Heart right ventricle (tissue), 16 donors: ENCODE data around the gene PLB1. TPM values are rescaled to one million over a fixed set of nuclear protein-coding genes. Genes with fewer than 3 reads are reported as not detected.

Experiments
- ATAC-seq, 8 donors: fragments of 200-7000 bp; cut with Tn5 transposase; one replicate each; pipeline ENCODE4 v1.9.1; 2020; ENCODE audit warnings: mild to moderate bottlenecking in 8 of 8, moderate library complexity in 8 of 8, moderate number of reproducible peaks in 1 of 8
- DNase-seq, 2 donors: peaks; one replicate each; pipeline ENCODE4 v3.0.0-alpha.2; 2020
- H3K27ac ChIP-seq, 10 donors: fragments of 200-600 bp; sonication (generic) in 2 of 10; one replicate each; pipeline versions ENCODE4 v1.5.0 to v1.8.0; 2020 to 2022; ENCODE audit warnings: mild to moderate bottlenecking in 3 of 10
- H3K27me3 ChIP-seq, 7 donors: fragments of 200-600 bp; one replicate each; pipeline ENCODE4 v1.8.0; 2021 to 2022; ENCODE audit warnings: mild to moderate bottlenecking in 2 of 7
- H3K36me3 ChIP-seq, 9 donors: fragments of 200-600 bp; sonication (generic) in 1 of 9; one replicate each; pipeline versions ENCODE4 v1.5.0 to v1.8.0; 2020 to 2022; ENCODE audit warnings: mild to moderate bottlenecking in 2 of 9
- H3K4me1 ChIP-seq, 9 donors: fragments of 200-600 bp; sonication (generic) in 1 of 9; one replicate each; pipeline versions ENCODE4 v1.5.0 to v1.8.0; 2020 to 2022; ENCODE audit warnings: mild to moderate bottlenecking in 4 of 9
- H3K4me3 ChIP-seq, 10 donors: fragments of 200-600 bp; sonication (generic) in 2 of 10; one replicate each; pipeline versions ENCODE4 v1.5.0 to v1.8.0; 2020 to 2022; ENCODE audit warnings: mild to moderate bottlenecking in 7 of 10, moderate library complexity in 2 of 10
- H3K9me3 ChIP-seq, 11 donors: fragments of 200-600 bp in 10 of 11; sonication (generic) in 2 of 11; one replicate each; pipeline versions ENCODE4 v1.5.0 to v1.8.0; 2013 to 2022; ENCODE audit warnings: mild to moderate bottlenecking in 2 of 11, control low read depth in 1 of 11, moderate library complexity in 1 of 11
- WGBS, 2 donors: extraction: QIAGEN DNeasy Blood & Tissue Kit; methylation state at CpG; one replicate each; pipeline ENCODE4 v1.1.7; 2013; ENCODE audit warnings: inconsistent platforms in 1 of 2; 5-methylcytosine and 5-hydroxymethylcytosine counted together
- intact Hi-C, 10 donors: fragments of 100-400 bp; cut with DNase I; formaldehyde crosslinking; loops; one replicate each; pipeline versions ENCODE4 v1.11.1 to v1.14.2; 2022
- polyA plus RNA-seq, 2 donors: library from polyadenylated mRNA; stranded (reverse); fragments of 200-250 nt; gene quantifications; one replicate each; pipeline ENCODE4 v1.2.3, GENCODE V29; 2013
- total RNA-seq, 10 donors: library from RNA; stranded (reverse); fragmentation: NEBNext Ultra II Directional in 3 of 10; extraction: Animal tissue kit (Norgen Biotek cat#: 25700) in 3 of 10; gene quantifications; one replicate each; pipeline versions ENCODE4 v1.2.1 to v1.2.4, GENCODE V29; 2021 to 2023
- TF ChIP-seq, protein P1 (sequence below), 9 donors: fragments of 200-600 bp; sonication (generic) in 2 of 9; IDR thresholded peaks; one replicate each; pipeline versions ENCODE4 v1.5.0 to v1.8.0; 2021 to 2022; ENCODE audit warnings: antibody characterized with exemption in 9 of 9, mild to moderate bottlenecking in 5 of 9, moderate library complexity in 1 of 9
- donor health status: Arrhythmogenic right ventricular cardiomyopathy.
- donor health status: ischemic (EF 13 %, LVEDD 7.1; RV severe dilation, severe dysfunction).
- donor health status: healthy with polysubstance abuse.
- donor health status: DM: no; HTN: yes; CAD: no.
- donor health status: DM: no; HTN: no; CAD: no.
- donor health status: ischemic (EF 25% LVEDD 6.9; RV normal size, moderate dysfunction).
- donor health status: ischemic (EF 25% LVEDD 5.7; RV mildly dilated, moderate dysfunction).
- donor health status: healthy.
- donor health status: DM: yes; HTN: yes; CAD: no.
- donor health status: Ischemic cardiomyopathy.
- donor health status: ischemic (EF 35%, LVEDD 5.7; RV mildly dilated, moderate dysfunction).
- donor health status: nonischemic (EF 11% LVEDD 7.7; RV severe dilation, severe dysfunction).
- donor health status: DM: yes; HTN: yes; CAD: no.
- donor health status: PGD.
- donor health status: ischemic (EF 29% LVEDD 5.4; RV normal size, mild dysfunction).
- donor health status: nonischemic (EF 23%, LVEDD 6.1; RV moderate dilation, normal function).

Gene PLB1
- total and polyA plus RNA-seq, 12 donors: 0.34 to 6.1 (median 1.4) TPM

DNA sequence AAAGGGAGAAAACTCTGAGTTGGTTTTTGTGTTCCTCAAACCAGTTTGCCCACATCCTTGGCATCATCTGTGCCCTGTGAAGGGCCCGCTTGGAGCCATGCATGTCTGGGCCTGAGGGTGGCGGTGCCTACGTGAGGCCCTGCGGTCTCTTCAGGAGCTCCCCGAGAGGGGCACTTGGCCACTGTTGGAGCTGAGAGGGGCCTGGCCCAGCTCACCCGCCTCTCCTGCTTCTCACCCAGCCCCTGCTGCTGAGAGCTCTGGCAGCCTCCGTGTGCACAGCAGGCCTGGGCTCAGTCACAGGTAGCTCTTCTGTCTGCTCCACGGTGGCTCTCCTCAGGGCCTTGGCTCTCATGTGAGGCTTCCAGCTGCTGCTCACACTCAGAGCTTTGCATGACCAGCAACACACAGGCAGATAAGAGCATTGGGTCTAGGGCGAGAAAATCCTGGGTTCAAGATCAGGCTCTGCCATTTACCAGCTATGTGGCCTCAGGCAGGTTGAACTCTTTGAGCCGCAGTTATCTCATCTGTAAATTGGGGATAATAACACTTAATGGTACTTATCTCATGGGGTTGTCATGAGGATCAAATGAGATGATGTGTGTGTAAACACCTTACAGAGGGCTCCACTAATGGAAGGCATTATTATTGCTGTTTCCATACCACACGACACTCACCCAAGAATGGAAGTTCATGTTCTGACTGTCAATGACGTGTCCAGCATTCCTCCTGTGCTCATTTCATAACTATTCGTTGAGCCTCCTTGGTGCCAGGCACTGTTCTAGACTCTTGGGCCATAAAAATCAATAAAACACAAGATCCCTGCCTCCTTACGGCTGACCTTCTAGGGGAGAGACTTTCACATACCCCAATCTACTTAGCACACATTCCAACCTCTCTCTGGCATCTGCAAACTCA is 41.6 kb upstream of the PLB1 start:
- H3K4me3 ChIP-seq: no peak overlapping the region
- H3K27me3 ChIP-seq: no peaks in the 10 kb centered on the region
- H3K4me1 ChIP-seq: peaks cover 0 to 18% (median 0%) of the 10 kb centered on the region in 9 donors
- no peak for DNase-seq
- 91 to 92% methylated on average over 14 of the region's 14 CpGs for WGBS, 2 donors
- intact Hi-C loops: loop anchor here in 7 of 10 donors (2.0 to 10.0 kb wide), 5 partner anchors 699 to 752 kb away; no protein-coding TSS in a partner anchor
- H3K36me3 ChIP-seq: no peaks in the 10 kb centered on the region
- no peaks in the 10 kb centered on the region for H3K9me3 ChIP-seq
- ATAC-seq: no peak
- no peak overlapping the region for H3K27ac ChIP-seq
- TF ChIP-seq, protein P1, sequence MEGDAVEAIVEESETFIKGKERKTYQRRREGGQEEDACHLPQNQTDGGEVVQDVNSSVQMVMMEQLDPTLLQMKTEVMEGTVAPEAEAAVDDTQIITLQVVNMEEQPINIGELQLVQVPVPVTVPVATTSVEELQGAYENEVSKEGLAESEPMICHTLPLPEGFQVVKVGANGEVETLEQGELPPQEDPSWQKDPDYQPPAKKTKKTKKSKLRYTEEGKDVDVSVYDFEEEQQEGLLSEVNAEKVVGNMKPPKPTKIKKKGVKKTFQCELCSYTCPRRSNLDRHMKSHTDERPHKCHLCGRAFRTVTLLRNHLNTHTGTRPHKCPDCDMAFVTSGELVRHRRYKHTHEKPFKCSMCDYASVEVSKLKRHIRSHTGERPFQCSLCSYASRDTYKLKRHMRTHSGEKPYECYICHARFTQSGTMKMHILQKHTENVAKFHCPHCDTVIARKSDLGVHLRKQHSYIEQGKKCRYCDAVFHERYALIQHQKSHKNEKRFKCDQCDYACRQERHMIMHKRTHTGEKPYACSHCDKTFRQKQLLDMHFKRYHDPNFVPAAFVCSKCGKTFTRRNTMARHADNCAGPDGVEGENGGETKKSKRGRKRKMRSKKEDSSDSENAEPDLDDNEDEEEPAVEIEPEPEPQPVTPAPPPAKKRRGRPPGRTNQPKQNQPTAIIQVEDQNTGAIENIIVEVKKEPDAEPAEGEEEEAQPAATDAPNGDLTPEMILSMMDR (IDR thresholded peaks at IDR 0.05): no peak

DNA sequence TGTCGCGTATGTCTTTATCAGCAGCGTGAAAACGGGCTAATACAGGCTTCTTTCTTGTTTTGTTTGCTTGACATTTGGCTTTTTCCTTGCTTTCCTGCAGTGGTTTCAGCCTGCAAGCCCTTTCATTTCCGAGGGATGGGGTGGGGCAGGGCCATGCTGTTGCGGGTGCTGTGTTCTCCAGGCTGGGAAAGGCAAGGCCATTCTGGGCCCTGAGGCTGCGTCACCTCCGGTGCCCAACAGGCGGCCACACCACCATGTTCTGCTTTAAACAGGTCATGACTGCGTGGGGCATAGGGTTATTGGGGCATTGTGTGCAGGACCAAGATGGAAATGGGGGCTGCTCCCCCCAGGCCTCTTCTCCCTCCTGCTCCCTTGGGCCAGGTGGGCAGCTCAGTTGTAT is 38.6 kb upstream of the PLB1 start:
- Histone ChIP-seq H3K27me3 (no peaks in the 10 kb centered on the region), H3K27ac (no peak overlapping the region), H3K9me3 (peaks cover 0 to 7% (median 0%) of the 10 kb centered on the region in 11 donors), H3K36me3 (no peaks in the 10 kb centered on the region), H3K4me1 (peaks cover 0 to 5% (median 0%) of the 10 kb centered on the region in 9 donors), H3K4me3 (no peak overlapping the region)
- TF ChIP-seq, protein P1 (IDR thresholded peaks at IDR 0.05): no peak
- 84 to 89% methylated on average over 10 of the region's 10 CpGs for WGBS, 2 donors
- no peak for ATAC-seq
- intact Hi-C loops: loop anchor here in 2 of 10 donors (5.0 to 10.0 kb wide), 2 partner anchors 702 to 755 kb away; no protein-coding TSS in a partner anchor
- no peak for DNase-seq

DNA sequence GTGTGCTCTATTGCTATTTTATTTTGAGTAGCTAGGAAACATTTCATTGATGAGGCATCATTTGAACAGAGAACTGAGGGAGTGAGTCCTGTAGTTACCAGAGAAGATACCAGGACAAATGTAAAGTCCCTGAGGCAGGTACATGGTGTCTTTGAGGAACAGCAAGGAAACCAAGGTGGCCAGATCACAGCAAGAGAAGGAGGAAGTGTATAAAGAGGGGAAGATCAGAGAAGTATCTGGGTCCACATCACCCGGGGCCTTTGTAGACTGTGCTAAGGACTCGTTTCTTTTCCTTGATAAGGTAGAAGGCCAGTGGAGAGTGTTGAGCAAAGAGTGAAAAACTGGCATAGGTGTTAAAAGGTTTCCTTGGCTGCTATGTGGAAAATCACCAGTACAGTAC is 34.8 kb upstream of the PLB1 start:
- Histone ChIP-seq H3K4me1 (peaks cover 0 to 26% (median 0%) of the 10 kb centered on the region in 9 donors), H3K36me3 (no peaks in the 10 kb centered on the region), H3K4me3 (no peak overlapping the region), H3K27ac (no peak overlapping the region), H3K27me3 (no peaks in the 10 kb centered on the region), H3K9me3 (peaks cover 0 to 19% (median 0%) of the 10 kb centered on the region in 11 donors)
- 54 to 56% methylated on average over 2 of the region's 2 CpGs for WGBS, 2 donors
- ATAC-seq (no peak), DNase-seq (no peak)
- intact Hi-C loops: no loop called here
- TF ChIP-seq, protein P1 (IDR thresholded peaks at IDR 0.05): no peak

DNA sequence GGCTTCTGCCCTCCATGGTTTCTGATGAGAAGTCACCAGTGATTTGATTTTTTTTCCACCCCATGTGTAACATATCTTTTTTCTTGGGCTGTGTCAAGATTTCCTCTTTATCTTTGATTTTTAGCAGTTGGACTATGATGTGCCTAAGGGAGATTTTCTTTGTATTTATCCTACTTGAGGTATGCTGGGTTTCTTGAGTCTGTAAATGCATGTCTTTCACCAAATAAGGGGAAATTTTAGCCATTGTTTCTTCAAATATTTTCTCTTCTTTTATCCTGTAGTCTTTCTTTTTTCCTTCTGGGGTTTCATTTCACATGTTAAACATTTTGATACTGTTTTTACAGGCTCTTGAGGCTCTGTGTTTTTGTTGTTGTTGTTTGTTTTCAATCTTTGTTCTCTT is 33.7 kb upstream of the PLB1 start:
- TF ChIP-seq, protein P1 (IDR thresholded peaks at IDR 0.05): no peak
- H3K27me3 ChIP-seq: no peaks in the 10 kb centered on the region
- H3K36me3 ChIP-seq: no peaks in the 10 kb centered on the region
- ATAC-seq (no peak), DNase-seq (no peak)
- no peak overlapping the region for H3K27ac ChIP-seq
- H3K9me3 ChIP-seq: peaks cover 0 to 19% (median 0%) of the 10 kb centered on the region in 11 donors
- peaks cover 0 to 26% (median 0%) of the 10 kb centered on the region in 9 donors for H3K4me1 ChIP-seq
- intact Hi-C loops: no loop called here
- no peak overlapping the region for H3K4me3 ChIP-seq
